HG02623 (cell line): ENCODE results near the gene AIG1.

Experiments
- ATAC-seq: cut with Tn5 transposase; IDR thresholded peaks from one replicate; pipeline ENCODE4 v1.9.1; 2021; ENCODE audit warnings: moderate library complexity; ENCODE audit not compliant: unreplicated experiment

The AIG1 gene

GRCh38 chr6:143093290-143093689 lies 32.6 kb downstream of the AIG1 start:
- no peak for ATAC-seq

- ATAC-seq, result no peak
These were observed 35.7 kb downstream of the AIG1 start for GRCh38 chr6:143096403-143096802.

GRCh38 chr6:143097224-143097795 lies 36.6 kb downstream of the AIG1 start:
- no peak for ATAC-seq

- ATAC-seq, result peak; percentile 90
These were observed 37.5 kb downstream of the AIG1 start for GRCh38 chr6:143098054-143098671.

- no peak for ATAC-seq
These were observed 39.0 kb downstream of the AIG1 start for GRCh38 chr6:143099647-143100046.

GRCh38 chr6:143100429-143100828 lies 39.7 kb downstream of the AIG1 start:
- no peak for ATAC-seq

GRCh38 chr6:143103916-143104315 lies 43.2 kb downstream of the AIG1 start:
- ATAC-seq, result no peak

GRCh38 chr6:143107440-143107839 lies 46.8 kb downstream of the AIG1 start:
- no peak for ATAC-seq

GRCh38 chr6:143107911-143108761 lies 47.4 kb downstream of the AIG1 start:
- no peak for ATAC-seq

GRCh38 chr6:143109196-143109595 lies 48.5 kb downstream of the AIG1 start:
- ATAC-seq, result no peak

GRCh38 chr6:143110572-143110971 lies 49.9 kb downstream of the AIG1 start:
- no peak for ATAC-seq

GRCh38 chr6:143110996-143111395 lies 50.3 kb downstream of the AIG1 start:
- ATAC-seq, result no peak

- no peak for ATAC-seq
These were observed 50.8 kb downstream of the AIG1 start for GRCh38 chr6:143111443-143111842.

- ATAC-seq, result peak; percentile 58
These were observed 51.5 kb downstream of the AIG1 start for GRCh38 chr6:143112084-143112768.

- ATAC-seq, result no peak
These were observed 52.1 kb downstream of the AIG1 start for GRCh38 chr6:143112837-143113236.

GRCh38 chr6:143115728-143116127 lies 55.0 kb downstream of the AIG1 start:
- ATAC-seq, result no peak

- ATAC-seq, result no peak
These were observed 56.4 kb downstream of the AIG1 start for GRCh38 chr6:143117108-143117507.

GRCh38 chr6:143119260-143119659 lies 58.6 kb downstream of the AIG1 start:
- no peak for ATAC-seq

GRCh38 chr6:143123081-143123480 lies 62.4 kb downstream of the AIG1 start:
- ATAC-seq, result no peak

- no peak for ATAC-seq
These were observed 63.3 kb downstream of the AIG1 start for GRCh38 chr6:143123941-143124340.

- ATAC-seq, result no peak
These were observed 64.8 kb downstream of the AIG1 start for GRCh38 chr6:143125455-143125854.
